Measurements from ENCODE around the gene PAXX. TPM values are rescaled to one million over a fixed set of nuclear protein-coding genes. Genes with fewer than 3 reads are reported as not detected.

Gene PAXX
- total RNA-seq, 1 experiment from 2014 or later = 44.1 TPM

- CTCF ChIA-PET = interaction anchor here (0.6 to 3.9 kb wide), 5 partner anchors 8 to 114 kb away, joined by 4 to 41 read pairs (median 13); no protein-coding TSS in a partner anchor
- Mint-ChIP-seq H3K4me3 (no peak overlapping the region), H3K9me3 (no peaks in the 10 kb centered on the region), H3K36me3 (peaks cover 5% of the 10 kb centered on the region; the same call in 1 of the 2 replicates), H3K4me1 (peaks cover 6% of the 10 kb centered on the region), H3K27ac (no peak overlapping the region), H3K27me3 (ENCODE audit: low read depth) (peaks cover 24% of the 10 kb centered on the region)
- no peak for DNase-seq (ENCODE audit: low spot score)
- POLR2A ChIA-PET = interaction anchor here (0.7 kb wide), 1 partner anchor 158 kb away, joined by 4 read pairs; the partner anchor contains the start of gene TPRN
- no peak for TF ChIP-seq ZNF121 (CRISPR knock-in tag; IDR thresholded peaks at IDR 0.05)
- TF ChIP-seq, protein P1, sequence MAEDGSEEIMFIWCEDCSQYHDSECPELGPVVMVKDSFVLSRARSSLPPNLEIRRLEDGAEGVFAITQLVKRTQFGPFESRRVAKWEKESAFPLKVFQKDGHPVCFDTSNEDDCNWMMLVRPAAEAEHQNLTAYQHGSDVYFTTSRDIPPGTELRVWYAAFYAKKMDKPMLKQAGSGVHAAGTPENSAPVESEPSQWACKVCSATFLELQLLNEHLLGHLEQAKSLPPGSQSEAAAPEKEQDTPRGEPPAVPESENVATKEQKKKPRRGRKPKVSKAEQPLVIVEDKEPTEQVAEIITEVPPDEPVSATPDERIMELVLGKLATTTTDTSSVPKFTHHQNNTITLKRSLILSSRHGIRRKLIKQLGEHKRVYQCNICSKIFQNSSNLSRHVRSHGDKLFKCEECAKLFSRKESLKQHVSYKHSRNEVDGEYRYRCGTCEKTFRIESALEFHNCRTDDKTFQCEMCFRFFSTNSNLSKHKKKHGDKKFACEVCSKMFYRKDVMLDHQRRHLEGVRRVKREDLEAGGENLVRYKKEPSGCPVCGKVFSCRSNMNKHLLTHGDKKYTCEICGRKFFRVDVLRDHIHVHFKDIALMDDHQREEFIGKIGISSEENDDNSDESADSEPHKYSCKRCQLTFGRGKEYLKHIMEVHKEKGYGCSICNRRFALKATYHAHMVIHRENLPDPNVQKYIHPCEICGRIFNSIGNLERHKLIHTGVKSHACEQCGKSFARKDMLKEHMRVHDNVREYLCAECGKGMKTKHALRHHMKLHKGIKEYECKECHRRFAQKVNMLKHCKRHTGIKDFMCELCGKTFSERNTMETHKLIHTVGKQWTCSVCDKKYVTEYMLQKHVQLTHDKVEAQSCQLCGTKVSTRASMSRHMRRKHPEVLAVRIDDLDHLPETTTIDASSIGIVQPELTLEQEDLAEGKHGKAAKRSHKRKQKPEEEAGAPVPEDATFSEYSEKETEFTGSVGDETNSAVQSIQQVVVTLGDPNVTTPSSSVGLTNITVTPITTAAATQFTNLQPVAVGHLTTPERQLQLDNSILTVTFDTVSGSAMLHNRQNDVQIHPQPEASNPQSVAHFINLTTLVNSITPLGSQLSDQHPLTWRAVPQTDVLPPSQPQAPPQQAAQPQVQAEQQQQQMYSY (CRISPR knock-in tag; IDR thresholded peaks at IDR 0.05) = peak; percentile 86
- TF ChIP-seq HMGXB4 (CRISPR knock-in tag; IDR thresholded peaks at IDR 0.05) = no peak
- no peak for TF ChIP-seq ZNF219 (CRISPR knock-in tag; IDR thresholded peaks at IDR 0.05; ENCODE audit: borderline replicate concordance)
- TF ChIP-seq TEAD1 (CRISPR knock-in tag; IDR thresholded peaks at IDR 0.05) = no peak
- TF ChIP-seq, protein P2, sequence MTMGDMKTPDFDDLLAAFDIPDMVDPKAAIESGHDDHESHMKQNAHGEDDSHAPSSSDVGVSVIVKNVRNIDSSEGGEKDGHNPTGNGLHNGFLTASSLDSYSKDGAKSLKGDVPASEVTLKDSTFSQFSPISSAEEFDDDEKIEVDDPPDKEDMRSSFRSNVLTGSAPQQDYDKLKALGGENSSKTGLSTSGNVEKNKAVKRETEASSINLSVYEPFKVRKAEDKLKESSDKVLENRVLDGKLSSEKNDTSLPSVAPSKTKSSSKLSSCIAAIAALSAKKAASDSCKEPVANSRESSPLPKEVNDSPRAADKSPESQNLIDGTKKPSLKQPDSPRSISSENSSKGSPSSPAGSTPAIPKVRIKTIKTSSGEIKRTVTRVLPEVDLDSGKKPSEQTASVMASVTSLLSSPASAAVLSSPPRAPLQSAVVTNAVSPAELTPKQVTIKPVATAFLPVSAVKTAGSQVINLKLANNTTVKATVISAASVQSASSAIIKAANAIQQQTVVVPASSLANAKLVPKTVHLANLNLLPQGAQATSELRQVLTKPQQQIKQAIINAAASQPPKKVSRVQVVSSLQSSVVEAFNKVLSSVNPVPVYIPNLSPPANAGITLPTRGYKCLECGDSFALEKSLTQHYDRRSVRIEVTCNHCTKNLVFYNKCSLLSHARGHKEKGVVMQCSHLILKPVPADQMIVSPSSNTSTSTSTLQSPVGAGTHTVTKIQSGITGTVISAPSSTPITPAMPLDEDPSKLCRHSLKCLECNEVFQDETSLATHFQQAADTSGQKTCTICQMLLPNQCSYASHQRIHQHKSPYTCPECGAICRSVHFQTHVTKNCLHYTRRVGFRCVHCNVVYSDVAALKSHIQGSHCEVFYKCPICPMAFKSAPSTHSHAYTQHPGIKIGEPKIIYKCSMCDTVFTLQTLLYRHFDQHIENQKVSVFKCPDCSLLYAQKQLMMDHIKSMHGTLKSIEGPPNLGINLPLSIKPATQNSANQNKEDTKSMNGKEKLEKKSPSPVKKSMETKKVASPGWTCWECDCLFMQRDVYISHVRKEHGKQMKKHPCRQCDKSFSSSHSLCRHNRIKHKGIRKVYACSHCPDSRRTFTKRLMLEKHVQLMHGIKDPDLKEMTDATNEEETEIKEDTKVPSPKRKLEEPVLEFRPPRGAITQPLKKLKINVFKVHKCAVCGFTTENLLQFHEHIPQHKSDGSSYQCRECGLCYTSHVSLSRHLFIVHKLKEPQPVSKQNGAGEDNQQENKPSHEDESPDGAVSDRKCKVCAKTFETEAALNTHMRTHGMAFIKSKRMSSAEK (CRISPR knock-in tag; IDR thresholded peaks at IDR 0.05; ENCODE audit: borderline replicate concordance) = no peak
- no peak for TF ChIP-seq ZNF138 (CRISPR knock-in tag; conservative IDR thresholded peaks at IDR 0.05)
- ATAC-seq = no peak
Measured at GRCh38 chr9:137042751-137043727, 50.8 kb downstream of the PAXX start.

Other genes with a start within 250 kb of the PAXX start
- 2.4 to 3.7 TPM (median 3.3 TPM) in 3 replicates for gene LCN10, start 249.5 kb upstream of the PAXX start, total RNA-seq (2021)
- gene LCN6, start 243.9 kb upstream of the PAXX start, total RNA-seq (2021) = not detected in 3 replicates
- 0.21 TPM in 1 of 3 replicates, not detected in the others for gene LCN8, start 234.2 kb upstream of the PAXX start, total RNA-seq (2021)
- 0.52 to 1.0 TPM (median 0.96 TPM) in 3 replicates for gene LCN15, start 227.9 kb upstream of the PAXX start, total RNA-seq (2021)
- 72.0 to 86.7 TPM (median 86.1 TPM) in 3 replicates for gene TMEM141, start 201.1 kb upstream of the PAXX start, total RNA-seq (2021)
- gene CCDC183, start 196.1 kb upstream of the PAXX start, total RNA-seq (2021) = 1.7 to 2.1 TPM (median 2.0 TPM) in 3 replicates
- 134 to 171 TPM (median 139 TPM) in 3 replicates for gene RABL6, start 184.5 kb upstream of the PAXX start, total RNA-seq (2021)
- 1.6 to 1.7 TPM (median 1.6 TPM) in 3 replicates for gene AJM1, start 149.9 kb upstream of the PAXX start, total RNA-seq (2021)
- gene PHPT1, start 143.0 kb upstream of the PAXX start, total RNA-seq (2021) = 138 to 176 TPM (median 173 TPM) in 3 replicates
- 6.7 to 12.1 TPM (median 10.9 TPM) in 3 replicates for gene MAMDC4, start 140.1 kb upstream of the PAXX start, total RNA-seq (2021)
- 312 to 334 TPM (median 328 TPM) in 3 replicates for gene EDF1, start 126.1 kb upstream of the PAXX start, total RNA-seq (2021)
- gene TRAF2, start 105.9 kb upstream of the PAXX start, total RNA-seq (2021) = 55.0 to 62.5 TPM (median 61.3 TPM) in 3 replicates
- gene FBXW5, start 47.7 kb upstream of the PAXX start, total RNA-seq (2021) = 58.2 to 70.5 TPM (median 63.9 TPM) in 3 replicates
- gene C8G, start 47.2 kb upstream of the PAXX start, total RNA-seq (2021) = 0.85 to 1.7 TPM (median 1.5 TPM) in 3 replicates
- 1.9 to 4.7 TPM (median 3.4 TPM) in 3 replicates for gene LCN12, start 40.1 kb upstream of the PAXX start, total RNA-seq (2021)
- 2.2 to 4.0 TPM (median 2.9 TPM) in 3 replicates for gene PTGDS, start 14.9 kb upstream of the PAXX start, total RNA-seq (2021)
- 0.27 to 0.50 TPM (median 0.34 TPM) in 3 replicates for gene LCNL1, start 9.4 kb upstream of the PAXX start, total RNA-seq (2021)
- 0.31 to 0.41 TPM in 2 of 3 replicates, not detected in the other for gene CLIC3, start 4.1 kb downstream of the PAXX start, total RNA-seq (2021)
- gene ABCA2, start 35.8 kb downstream of the PAXX start, total RNA-seq (2021) = 19.2 to 28.3 TPM (median 25.9 TPM) in 3 replicates
- gene FUT7, start 39.7 kb downstream of the PAXX start, total RNA-seq (2021) = not detected in 3 replicates
- gene NPDC1, start 53.8 kb downstream of the PAXX start, total RNA-seq (2021) = 64.3 to 68.8 TPM (median 64.5 TPM) in 3 replicates
- gene ENTPD2, start 61.6 kb downstream of the PAXX start, total RNA-seq (2021) = 8.3 to 9.6 TPM (median 9.2 TPM) in 3 replicates
- gene SAPCD2, start 78.1 kb downstream of the PAXX start, total RNA-seq (2021) = 52.0 to 67.0 TPM (median 53.6 TPM) in 3 replicates
- 12.1 to 17.7 TPM (median 14.3 TPM) in 3 replicates for gene UAP1L1, start 85.1 kb downstream of the PAXX start, total RNA-seq (2021)
- gene MAN1B1, start 94.6 kb downstream of the PAXX start, total RNA-seq (2021) = 44.9 to 57.1 TPM (median 47.1 TPM) in 3 replicates
- 38.9 to 43.7 TPM (median 42.1 TPM) in 3 replicates for gene DPP7, start 122.3 kb downstream of the PAXX start, total RNA-seq (2021)
- gene GRIN1, start 146.7 kb downstream of the PAXX start, total RNA-seq (2021) = 4.0 to 6.6 TPM (median 4.1 TPM) in 3 replicates
- 1.1 to 2.2 TPM (median 2.1 TPM) in 3 replicates for gene LRRC26, start 177.6 kb downstream of the PAXX start, total RNA-seq (2021)
- not detected in 3 replicates for gene TMEM210, start 179.6 kb downstream of the PAXX start, total RNA-seq (2021)
- gene ANAPC2, start 196.1 kb downstream of the PAXX start, total RNA-seq (2021) = 61.0 to 80.9 TPM (median 61.2 TPM) in 3 replicates
- 102 to 105 TPM (median 103 TPM) in 3 replicates for gene SSNA1, start 196.3 kb downstream of the PAXX start, total RNA-seq (2021)
- gene TPRN, start 208.3 kb downstream of the PAXX start, total RNA-seq (2021) = 33.4 to 43.1 TPM (median 38.1 TPM) in 3 replicates
- gene TMEM203, start 213.2 kb downstream of the PAXX start, total RNA-seq (2021) = 46.7 to 50.6 TPM (median 47.4 TPM) in 3 replicates
- gene NDOR1, start 213.3 kb downstream of the PAXX start, total RNA-seq (2021) = 40.3 to 49.0 TPM (median 43.2 TPM) in 3 replicates
- 13.3 to 14.8 TPM (median 14.3 TPM) in 3 replicates for gene RNF208, start 229.8 kb downstream of the PAXX start, total RNA-seq (2021)
- 2.8 to 3.5 TPM (median 2.9 TPM) in 3 replicates for gene CYSRT1, start 232.8 kb downstream of the PAXX start, total RNA-seq (2021)
- gene RNF224, start 235.1 kb downstream of the PAXX start, total RNA-seq (2021) = 0.32 to 0.59 TPM (median 0.41 TPM) in 3 replicates
- gene SLC34A3, start 238.5 kb downstream of the PAXX start, total RNA-seq (2021) = 0.13 to 0.23 TPM (median 0.14 TPM) in 3 replicates
- 373 to 376 TPM (median 375 TPM) in 3 replicates for gene TUBB4B, start 248.9 kb downstream of the PAXX start, total RNA-seq (2021)

Data from WTC11 (cell line).